Measurements from ENCODE around the gene LRRC63. TPM values are rescaled to one million over a fixed set of nuclear protein-coding genes. Genes with fewer than 3 reads are reported as not detected.
"Not testable (repeated sequence)": the region's sequence is repeated elsewhere in the genome, so short reads cannot be mapped to it uniquely, and the experiment has no call there.

LRRC63 gene
- total RNA-seq, 2 experiments from 2014 or later: 0.48 to 0.51 TPM

DNA sequence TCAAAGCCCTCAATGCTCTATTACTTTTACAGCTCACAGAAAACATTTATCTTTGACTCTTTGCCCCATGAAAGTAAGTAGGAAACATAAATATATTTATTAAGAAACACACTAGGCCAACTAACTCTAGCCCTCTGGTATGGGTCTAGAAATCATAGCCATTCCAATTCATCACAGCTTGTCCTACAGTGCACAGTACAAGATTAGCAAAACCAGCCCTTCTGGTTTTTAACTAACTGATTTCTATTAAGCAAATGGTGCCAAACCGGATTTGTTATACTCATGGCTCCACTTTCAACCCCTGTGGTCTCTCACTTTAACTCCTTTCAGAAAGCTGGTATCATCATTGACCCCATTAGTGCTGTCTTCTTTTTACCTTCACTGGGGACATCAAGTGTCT lies 5.6 kb upstream of the LRRC63 start:
- ChIA-PET CTCF (no interaction called here), POLR2A (no interaction called here)

DNA sequence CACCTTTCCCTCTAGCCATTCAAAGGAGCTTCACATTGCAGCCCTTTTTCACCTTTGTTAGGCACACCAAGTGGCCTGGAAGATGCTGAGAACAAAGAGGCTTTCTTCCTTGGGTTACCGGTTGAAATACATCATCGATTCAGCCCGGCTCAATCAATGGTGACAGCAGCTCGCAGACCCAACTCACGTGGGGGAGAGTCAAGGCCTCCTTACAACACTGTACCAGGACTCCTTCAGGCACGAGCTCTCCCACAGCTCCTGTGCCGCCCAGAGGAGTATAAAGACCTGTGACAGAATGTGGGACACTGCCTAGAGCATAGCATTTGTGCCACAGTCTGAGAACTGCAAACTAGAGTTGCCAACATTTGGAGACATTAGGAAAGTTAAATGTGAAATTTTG lies 3.9 kb upstream of the LRRC63 start:
- POLR2A ChIA-PET: no interaction called here
- CTCF ChIA-PET: interaction anchor here (0.9 to 1.5 kb wide), 2 partner anchors 47 to 81 kb away, joined by 3 to 4 read pairs; no protein-coding TSS in a partner anchor

DNA sequence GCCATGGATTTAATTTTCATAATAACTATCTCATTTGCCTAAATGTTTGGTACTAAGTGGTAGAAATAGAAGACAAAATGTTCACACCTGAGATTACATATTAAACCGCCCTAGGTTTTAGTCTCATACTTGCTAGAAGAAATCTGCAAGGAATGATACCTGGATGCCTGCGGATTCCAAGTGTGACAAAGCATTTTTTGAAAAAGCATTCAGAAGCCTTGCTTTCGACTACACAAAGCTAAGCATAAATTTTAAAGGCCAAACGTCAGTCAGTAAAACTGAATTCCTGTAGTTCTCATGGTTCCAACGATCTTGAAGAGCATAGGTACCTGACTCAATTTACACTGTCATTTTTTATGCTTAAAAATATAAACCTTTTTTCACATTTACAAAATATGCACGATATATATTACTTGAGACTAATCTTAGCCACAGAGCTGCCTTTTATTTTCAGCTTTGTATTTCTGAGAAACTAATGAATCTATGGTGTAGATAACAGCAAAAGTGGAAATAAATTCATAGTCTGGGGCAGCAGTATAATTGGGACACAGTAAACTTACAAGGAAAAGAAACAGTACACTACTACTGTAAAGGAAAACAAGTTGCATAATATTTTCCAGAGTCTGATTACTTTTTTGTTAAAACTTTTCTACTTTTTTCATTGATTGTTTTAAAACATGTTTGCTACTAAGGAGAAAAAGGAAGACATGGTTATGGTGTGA lies 1.2 kb upstream of the LRRC63 start:
- CTCF ChIA-PET: interaction anchor here (0.7 to 1.1 kb wide), 4 partner anchors 8 to 29 kb away, joined by 3 read pairs; partner anchors contain the start of gene LCP1
- POLR2A ChIA-PET: interaction anchor here (1.2 kb wide), 1 partner anchor 8 kb away, joined by 5 read pairs; no protein-coding TSS in a partner anchor

DNA sequence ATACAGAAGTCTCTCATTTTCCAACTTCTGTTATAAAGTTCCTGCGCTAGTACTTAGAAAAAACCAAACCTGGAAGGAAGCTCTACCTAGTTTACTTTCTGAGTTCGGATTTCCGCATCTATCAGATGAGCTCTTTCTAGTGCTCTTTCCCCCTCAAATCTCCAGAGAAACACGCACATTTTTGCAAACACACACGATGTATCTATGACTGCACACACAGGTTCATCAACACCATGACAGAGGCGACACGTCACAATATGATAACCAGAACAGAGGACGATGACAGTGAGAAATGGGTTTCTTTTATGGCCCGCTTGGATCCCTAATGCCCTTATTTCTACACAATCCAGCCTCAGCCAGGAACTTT lies 629 bp upstream of the LRRC63 start:
- ChIA-PET CTCF (interaction anchor here (0.7 to 1.1 kb wide), 4 partner anchors 9 to 29 kb away, joined by 3 read pairs; partner anchors contain the start of gene LCP1), POLR2A (interaction anchor here (1.2 kb wide), 1 partner anchor 9 kb away, joined by 5 read pairs; no protein-coding TSS in a partner anchor)

DNA sequence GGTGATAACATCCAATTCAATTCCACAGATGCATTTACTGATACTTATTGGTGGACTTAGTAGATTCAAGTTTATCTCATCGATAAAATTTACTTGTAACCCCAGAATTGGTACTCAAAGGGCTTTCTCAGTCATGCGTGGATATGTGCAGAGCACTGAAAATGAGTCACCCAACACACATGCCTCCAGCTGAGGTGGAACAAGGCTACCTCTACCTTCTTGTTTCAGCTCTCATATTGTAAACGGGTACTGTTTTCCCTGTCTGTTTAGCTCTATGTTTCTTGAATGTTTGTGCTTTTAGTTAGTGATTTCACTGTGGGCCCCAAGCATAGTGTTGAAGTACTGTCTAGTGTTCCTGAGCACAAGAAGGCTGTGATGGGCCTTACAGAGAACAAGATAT lies 1.5 kb downstream of the LRRC63 start:
- POLR2A ChIA-PET: no interaction called here
- CTCF ChIA-PET: no interaction called here

DNA sequence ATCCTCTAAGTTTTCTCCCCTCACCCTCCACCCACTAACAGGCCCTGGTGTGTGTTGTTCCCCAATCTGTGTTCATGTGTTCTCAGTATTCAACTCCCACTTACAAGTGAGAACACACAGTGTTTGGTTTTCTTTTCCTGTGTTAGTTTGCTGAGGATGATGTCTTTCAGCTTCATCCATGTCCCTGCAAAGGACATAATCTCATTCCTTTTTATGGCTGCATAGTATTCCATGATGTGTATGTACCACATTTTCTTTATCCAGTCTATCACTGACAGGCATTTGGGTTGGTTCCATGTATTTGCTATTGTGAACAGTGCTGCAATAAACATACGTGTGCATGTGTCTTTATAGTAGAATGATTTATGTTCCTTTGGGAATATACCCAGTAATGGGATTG lies 3.0 kb downstream of the LRRC63 start:
- CTCF ChIA-PET, POLR2A ChIA-PET: not testable (repeated sequence)

DNA sequence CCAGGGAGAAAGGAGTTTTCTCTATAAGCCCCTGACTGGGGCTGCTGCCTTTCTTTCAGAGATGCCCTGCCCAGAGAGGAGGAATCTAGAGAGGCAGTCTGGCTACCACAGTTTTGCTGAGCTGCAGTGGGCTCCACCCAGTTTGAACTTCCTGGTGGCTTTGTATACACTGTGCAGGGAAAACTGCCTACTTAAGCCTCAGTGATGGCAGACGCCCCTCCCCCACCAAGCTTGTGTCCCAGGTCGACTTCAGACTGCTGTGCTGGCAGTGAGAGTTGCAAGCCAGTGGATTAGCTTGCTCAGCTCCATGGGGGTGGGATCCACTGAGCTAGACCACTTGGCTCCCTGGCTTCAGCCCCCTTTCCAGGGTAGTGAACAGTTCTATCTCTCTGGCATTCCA lies 8.5 kb downstream of the LRRC63 start:
- POLR2A ChIA-PET: not testable (repeated sequence)
- CTCF ChIA-PET: interaction anchor here (0.6 kb wide), 1 partner anchor 72 kb away, joined by 3 read pairs; no protein-coding TSS in a partner anchor

DNA sequence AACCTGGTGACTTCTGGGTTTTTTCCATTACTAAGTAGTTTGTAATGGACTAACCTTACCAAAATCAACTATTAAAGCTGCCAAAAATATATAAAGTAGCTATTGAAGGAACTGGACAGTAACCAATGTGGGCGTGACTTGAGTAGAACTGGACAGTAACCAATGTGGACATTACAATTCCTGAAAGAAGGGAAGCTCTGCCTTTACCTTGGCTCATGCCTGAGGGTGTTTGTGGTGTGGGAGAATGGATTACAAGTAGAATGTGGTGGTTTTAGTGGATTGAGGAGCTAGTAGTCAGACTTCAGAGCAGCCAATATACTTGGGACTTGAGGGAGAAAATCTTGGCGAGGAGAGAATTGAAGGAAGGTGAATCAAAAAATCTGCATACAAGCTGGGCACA lies 17.5 kb downstream of the LRRC63 start:
- ChIA-PET CTCF (no interaction called here), POLR2A (no interaction called here)

DNA sequence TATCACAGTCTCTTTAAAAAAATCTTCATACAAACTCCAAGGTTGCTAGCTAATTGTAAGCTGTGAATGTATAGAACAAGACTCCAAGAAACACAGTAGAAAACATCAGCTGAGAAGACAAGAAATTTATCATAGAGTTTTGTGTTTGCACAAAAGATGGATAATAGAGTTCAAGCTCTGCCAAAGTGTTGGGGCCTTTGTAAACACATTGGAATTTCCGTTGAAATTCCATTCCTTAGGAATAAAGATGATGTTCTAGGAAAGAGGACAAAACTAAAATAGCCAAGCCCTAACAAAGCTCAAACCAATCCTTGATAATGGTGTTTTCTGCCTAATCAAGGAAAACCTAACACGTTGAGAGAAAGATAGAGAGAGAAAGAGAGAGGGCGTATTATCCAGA lies 20.6 kb downstream of the LRRC63 start:
- POLR2A ChIA-PET: no interaction called here
- CTCF ChIA-PET: no interaction called here

DNA sequence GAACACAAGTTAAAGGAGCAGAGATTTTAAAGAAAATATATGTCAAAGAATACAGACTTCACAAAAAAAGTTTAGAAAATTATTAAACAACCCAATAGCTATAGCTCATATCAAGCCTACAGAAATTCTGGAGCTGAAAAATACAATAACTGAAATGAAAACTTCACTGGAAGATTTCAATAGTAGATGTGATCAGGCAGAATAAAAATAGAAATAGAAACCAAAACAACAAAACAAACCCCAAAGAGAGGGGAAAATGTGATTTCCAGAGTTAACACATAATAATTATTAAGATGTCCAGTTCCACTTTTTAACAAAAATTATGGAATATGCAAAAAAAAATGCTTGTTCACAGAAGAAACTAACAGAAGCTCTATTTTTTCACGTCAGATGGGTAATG lies 23.6 kb downstream of the LRRC63 start:
- ChIA-PET CTCF (no interaction called here), POLR2A (no interaction called here)

DNA sequence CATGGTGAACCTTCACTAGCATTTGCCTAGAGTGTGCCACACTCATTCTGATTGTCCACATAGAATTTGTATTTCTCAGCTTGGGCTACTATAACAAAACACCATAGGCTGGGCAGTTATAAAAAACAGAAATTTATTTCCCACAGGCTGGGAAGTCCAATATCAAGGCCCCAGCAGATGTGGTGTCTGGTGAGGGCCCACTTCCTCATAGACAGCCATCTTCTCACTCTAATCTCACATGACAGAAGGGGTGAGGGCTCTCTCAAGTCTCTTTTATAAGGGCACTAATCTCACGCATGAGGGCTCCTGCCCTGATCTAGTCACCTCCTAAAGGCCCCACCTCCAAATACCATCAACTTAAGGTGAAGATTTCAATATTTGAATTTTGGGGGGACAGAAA lies 53.6 kb downstream of the LRRC63 start:
- ChIA-PET CTCF (no interaction called here), POLR2A (no interaction called here)

DNA sequence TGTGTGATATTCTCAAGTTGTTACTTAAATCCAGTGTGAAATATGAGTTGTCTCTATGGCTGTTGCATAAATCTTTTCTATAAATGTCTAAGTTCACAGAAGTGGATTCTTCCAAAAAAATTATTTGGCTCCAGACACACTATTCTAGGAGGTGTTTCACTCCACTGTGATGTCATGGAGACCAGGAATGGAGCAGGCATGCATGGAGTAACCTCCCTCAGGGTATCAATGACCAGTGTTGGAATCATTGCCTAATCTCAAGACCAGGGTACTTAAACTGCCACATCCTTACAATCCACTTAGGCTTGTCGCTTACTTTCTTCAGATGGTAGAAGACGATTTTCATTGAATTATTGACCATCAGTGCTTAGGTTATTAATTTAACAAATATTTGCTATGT lies 55.4 kb downstream of the LRRC63 start:
- CTCF ChIA-PET: no interaction called here

DNA sequence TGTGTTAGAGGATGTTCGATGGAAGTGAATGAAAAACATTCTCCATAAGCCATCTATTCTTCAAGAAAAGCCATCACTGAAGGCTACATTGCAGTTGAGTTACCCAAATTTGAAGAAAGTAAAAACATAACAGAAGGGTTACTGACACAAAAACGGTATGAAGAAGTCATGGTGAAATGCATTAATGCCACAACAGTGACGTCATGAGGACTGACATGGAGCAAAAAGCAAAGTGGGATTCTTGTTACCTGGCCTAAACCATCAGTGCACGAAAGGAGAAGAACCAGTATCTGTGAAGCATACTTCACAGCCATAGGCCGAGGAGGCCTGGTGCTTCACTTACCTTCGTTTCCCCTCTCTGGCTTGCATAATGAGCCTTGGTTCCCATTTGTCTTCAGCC lies 58.7 kb downstream of the LRRC63 start:
- POLR2A ChIA-PET: no interaction called here
- CTCF ChIA-PET: no interaction called here

More for the DNA sequence above, 55.4 kb downstream of the LRRC63 start:
- POLR2A ChIA-PET: no interaction called here

DNA sequence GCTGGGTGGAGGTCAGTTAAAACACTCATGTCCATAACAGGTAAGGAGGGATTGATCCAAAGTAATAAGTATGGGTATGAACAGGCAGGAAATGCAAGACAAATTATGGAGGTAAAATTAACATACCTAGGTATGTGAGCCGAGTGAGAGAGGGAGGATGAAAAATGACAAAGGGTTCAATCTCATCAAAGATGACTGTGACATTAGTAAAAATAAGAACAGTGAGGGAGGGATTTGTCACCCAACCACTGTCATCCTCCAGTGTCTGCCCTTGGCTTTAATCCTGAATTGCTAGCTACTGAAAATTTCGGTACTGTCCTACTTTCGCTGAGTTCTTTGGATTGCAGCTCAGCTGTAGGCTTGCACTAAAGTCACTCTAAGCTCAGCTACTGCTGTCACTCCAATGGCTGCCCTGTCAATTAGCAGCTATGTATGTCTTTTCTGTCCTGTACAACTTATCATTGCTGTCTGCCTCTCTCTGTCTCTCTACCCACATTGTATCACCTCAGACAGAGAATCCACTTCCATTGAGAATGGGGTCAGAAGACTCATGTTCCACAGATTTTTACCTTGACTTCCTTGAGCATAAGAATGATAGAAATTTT lies 62.5 kb downstream of the LRRC63 start:
- CTCF ChIA-PET: interaction anchor here (0.7 kb wide), 1 partner anchor 1623 kb away, joined by 4 read pairs; no protein-coding TSS in a partner anchor
- POLR2A ChIA-PET: no interaction called here

DNA sequence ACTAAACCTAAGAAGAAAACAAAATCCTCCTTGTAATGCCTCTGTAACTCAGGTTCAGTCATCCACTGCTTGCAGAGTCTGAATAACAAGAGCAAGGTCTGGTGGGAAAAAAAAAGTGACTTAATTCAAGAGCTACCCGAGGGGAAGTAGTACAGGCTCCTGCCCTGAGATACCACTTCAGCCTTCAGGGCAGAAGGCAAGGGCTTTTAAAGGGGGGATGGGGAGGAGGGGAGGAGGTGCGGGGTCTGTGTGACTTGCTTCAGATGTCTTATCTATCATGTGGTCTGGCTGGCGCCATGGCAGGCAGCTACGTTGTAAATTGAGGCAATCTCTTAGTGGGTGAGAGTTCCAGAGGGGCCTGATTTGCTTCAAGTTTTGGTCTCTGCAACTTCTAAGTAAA lies 66.7 kb downstream of the LRRC63 start:
- CTCF ChIA-PET: no interaction called here
- POLR2A ChIA-PET: no interaction called here

DNA sequence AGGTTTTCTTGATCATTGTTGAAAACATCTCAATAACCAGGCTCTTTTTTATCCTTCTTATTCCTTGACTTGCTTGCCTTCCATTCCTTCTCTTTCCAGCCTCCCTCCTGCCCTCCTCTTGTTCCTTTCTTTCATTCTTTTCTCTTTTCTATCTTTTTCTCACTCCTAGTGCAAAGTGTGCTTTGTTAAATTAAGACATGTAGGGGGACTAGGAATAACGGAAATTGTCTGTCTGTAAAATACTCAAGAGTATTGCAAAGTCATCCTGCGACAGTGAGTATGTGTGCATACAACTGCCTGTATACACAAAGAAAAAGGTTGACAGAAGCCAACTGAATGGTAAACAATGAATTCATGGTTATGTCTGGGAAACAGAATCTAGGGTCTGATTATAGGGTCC lies 70.1 kb downstream of the LRRC63 start:
- POLR2A ChIA-PET: no interaction called here
- CTCF ChIA-PET: no interaction called here

DNA sequence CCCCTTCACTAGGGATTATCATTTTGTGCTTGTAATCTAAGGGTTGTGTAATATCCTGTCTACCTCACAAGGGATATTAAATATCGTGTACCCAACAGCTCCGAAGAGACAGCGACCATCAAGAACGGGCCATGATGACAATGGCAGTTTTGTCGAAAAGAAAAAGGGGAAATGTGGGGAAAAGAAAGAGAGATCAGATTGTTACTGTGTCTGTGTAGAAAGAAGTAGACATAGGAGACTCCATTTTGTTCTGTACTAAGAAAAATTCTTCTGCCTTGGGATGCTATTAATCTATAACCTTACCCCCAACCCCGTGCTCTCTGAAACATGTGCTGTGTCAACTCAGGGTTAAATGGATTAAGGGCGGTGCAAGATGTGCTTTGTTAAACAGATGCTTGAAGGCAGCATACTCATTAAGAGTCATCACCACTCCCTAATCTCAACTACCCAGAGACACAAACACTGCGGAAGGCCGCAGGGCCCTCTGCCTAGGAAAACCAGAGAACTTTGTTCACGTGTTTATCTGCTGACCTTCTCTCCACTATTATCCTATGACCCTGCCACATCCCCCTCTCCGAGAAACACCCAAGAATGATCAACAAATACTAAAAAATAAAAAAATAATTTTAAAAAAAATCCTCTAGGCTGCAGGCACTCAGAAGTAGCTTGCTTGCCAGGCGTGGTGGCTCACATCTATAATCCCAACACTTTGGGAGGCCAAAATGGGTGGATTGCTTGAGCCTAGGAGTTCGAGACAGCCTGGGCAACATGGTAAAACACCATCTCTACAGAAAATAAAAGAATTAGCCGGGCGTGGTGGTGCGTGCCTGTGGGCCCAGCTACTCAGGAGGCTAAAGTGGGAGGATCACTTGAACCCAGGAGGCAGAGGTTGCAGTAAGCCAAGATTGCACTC lies 72.4 kb downstream of the LRRC63 start:
- CTCF ChIA-PET: not testable (repeated sequence)

DNA sequence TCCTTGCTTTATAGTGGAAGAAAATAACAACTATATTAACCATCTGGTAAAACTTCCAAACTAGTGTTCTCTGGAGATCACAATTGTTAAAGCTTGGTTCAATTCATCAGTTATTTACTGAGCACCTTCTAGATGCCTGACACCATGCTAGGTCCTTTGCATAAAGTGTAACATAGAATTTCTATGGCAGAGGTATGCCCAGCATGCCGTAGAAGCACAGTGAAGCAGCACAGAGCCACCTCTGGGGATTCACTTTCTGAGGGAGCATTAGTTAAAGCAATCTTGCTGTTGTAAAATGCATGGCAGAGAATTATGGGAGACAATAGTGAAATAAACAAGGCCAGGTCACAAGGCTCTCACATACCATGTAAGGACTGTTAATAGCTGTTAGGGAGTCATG lies 75.2 kb downstream of the LRRC63 start:
- ChIA-PET CTCF (interaction anchor here (0.5 kb wide), 1 partner anchor 443 kb away, joined by 3 read pairs; no protein-coding TSS in a partner anchor), POLR2A (no interaction called here)

More for the DNA sequence above, 72.4 kb downstream of the LRRC63 start:
- POLR2A ChIA-PET: not testable (repeated sequence)

DNA sequence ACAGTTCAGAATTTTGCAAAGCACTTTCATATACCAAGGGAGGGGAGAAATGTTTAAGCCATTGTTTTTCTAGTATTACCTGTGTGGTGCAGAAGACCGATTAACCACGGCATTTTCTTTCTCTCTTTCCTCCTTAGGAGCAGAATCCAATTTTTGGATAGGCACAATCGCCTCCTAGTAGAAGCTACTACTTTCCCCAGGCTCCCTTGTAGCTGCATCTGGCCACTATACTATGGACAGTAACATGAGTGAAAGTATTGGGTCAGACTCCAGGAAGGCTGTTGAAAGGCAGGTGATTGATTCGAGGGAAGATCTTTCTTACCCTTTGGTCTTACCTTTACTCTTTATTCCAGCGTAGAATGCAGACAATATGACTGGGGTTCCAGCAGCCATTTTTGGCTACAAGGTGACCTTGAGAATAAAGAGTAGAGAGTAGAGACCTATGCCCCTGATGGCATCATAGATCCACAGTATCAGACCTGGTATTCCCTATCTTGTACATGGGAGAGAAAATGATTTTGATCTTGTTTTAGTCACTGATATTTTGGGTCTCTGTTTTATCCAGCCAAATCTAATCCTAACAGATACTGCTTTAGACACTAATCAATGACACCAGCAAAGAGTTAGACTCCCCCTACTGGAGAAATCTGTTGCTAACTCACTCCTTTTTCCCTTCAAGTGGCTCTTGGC lies 77.0 kb downstream of the LRRC63 start:
- CTCF ChIA-PET: interaction anchor here (1.3 to 1.5 kb wide), 2 partner anchors 81 to 129 kb away, joined by 3 to 5 read pairs; no protein-coding TSS in a partner anchor
- POLR2A ChIA-PET: no interaction called here

Data from activated CD8-positive, alpha-beta memory T cell treated with anti-CD3 and anti-CD28 coated beads for 36 hours (primary cell).